Neural cell (in vitro differentiated cells): ENCODE measurements around the gene SH3PXD2A. TPM values are rescaled to one million over a fixed set of nuclear protein-coding genes. Genes with fewer than 3 reads are reported as not detected.

ENCODE experiments used
- H2AFZ ChIP-seq: fragments of 200-600, 300-800 bp; sonication (generic), shearing (Covaris generic); 2 replicates; pipeline ENCODE4 v1.6.0; 2014; ENCODE audit warnings: low read depth, mild to moderate bottlenecking, antibody characterized with exemption, low read length, moderate library complexity
- H3F3A ChIP-seq: fragments of 200-600 bp; shearing (Covaris generic); 2 replicates; pipeline ENCODE4 v1.6.1; 2016; ENCODE audit warnings: mild to moderate bottlenecking, moderate library complexity, mixed read lengths, antibody characterized with exemption, low read length; ENCODE audit not compliant: insufficient read depth, poor library complexity, severe bottlenecking
- H3K27ac ChIP-seq: fragments of 200-600, 300-800 bp; sonication (generic), shearing (Covaris generic); 2 replicates; pipeline ENCODE4 v1.5.1; 2014; ENCODE audit warnings: mild to moderate bottlenecking, low read length, moderate library complexity
- H3K27me3 ChIP-seq: fragments of 300-800, 200-600 bp; sonication (generic), shearing (Covaris generic); 2 replicates; pipeline ENCODE4 v1.6.0; 2014; ENCODE audit warnings: mild to moderate bottlenecking, low read depth, low read length, moderate library complexity; ENCODE audit not compliant: insufficient read depth
- H3K36me3 ChIP-seq: fragments of 300-800, 200-600 bp; sonication (generic), shearing (Covaris generic); 2 replicates; pipeline ENCODE4 v1.5.1; 2014; ENCODE audit warnings: mild to moderate bottlenecking, antibody characterized with exemption, low read length, moderate library complexity; ENCODE audit not compliant: insufficient read depth
- H3K4me2 ChIP-seq: fragments of 300-800, 200-600 bp; sonication (generic), shearing (Covaris generic); 2 replicates; pipeline ENCODE4 v1.6.0; 2014; ENCODE audit warnings: mild to moderate bottlenecking, low read length
- H3K4me3 ChIP-seq: fragments of 300-800, 200-600 bp; sonication (generic), shearing (Covaris generic); 2 replicates; pipeline ENCODE4 v1.5.1; 2014; ENCODE audit warnings: mild to moderate bottlenecking, low read length, moderate library complexity
- H3K79me2 ChIP-seq: fragments of 200-600 bp; shearing (Covaris generic); replicated peaks from 2 replicates; pipeline ENCODE4 v1.6.0; 2014; ENCODE audit warnings: mild to moderate bottlenecking, low read length, moderate library complexity; ENCODE audit not compliant: insufficient read depth
- H3K9ac ChIP-seq: fragments of 300-800, 200-600 bp; sonication (generic), shearing (Covaris generic); 2 replicates; pipeline ENCODE4 v1.6.1; 2016; ENCODE audit warnings: mild to moderate bottlenecking, low read length, mixed read lengths
- H3K9me2 ChIP-seq: fragments of 200-600 bp; shearing (Covaris generic); 2 replicates; pipeline ENCODE4 v1.6.1; 2016; ENCODE audit warnings: mild to moderate bottlenecking, low read length, mixed read lengths; ENCODE audit not compliant: insufficient read depth
- H3K9me3 ChIP-seq: fragments of 200-600, 300-800 bp; sonication (generic), shearing (Covaris generic); 2 replicates; pipeline ENCODE4 v1.6.1; 2016; ENCODE audit warnings: mild to moderate bottlenecking, mixed run types, low read length, moderate library complexity, mixed read lengths
- H4K20me1 ChIP-seq: fragments of 200-600 bp; shearing (Covaris generic); 2 replicates; pipeline ENCODE4 v1.6.1; 2016; ENCODE audit warnings: mild to moderate bottlenecking, mixed run types; ENCODE audit not compliant: insufficient read depth
- CTCF ChIP-seq: fragments of 450-650 bp; IDR thresholded peaks from 2 replicates; pipeline ENCODE4 v1.5.1; 2014; ENCODE audit warnings: antibody characterized with exemption, mild to moderate bottlenecking, moderate library complexity; ENCODE audit not compliant: poor library complexity, severe bottlenecking
- EP300 ChIP-seq: fragments of 450-650 bp; conservative IDR thresholded peaks from 2 replicates; pipeline ENCODE4 v1.6.1; 2014; ENCODE audit warnings: antibody characterized with exemption, mild to moderate bottlenecking, moderate library complexity; ENCODE audit not compliant: poor library complexity, severe bottlenecking
- EZH2 ChIP-seq: fragments of 200-600, 300-800 bp; shearing (Covaris generic), sonication (generic); IDR thresholded peaks from 2 replicates; pipeline ENCODE4 v1.6.1; 2014; ENCODE audit warnings: antibody characterized with exemption, low read length, borderline replicate concordance, mild to moderate bottlenecking; ENCODE audit not compliant: insufficient read depth, poor library complexity, severe bottlenecking
- MXI1 ChIP-seq: fragments of 450-650 bp; conservative IDR thresholded peaks from 2 replicates; pipeline ENCODE4 v1.6.1; 2014; ENCODE audit warnings: antibody characterized with exemption, mild to moderate bottlenecking; ENCODE audit not compliant: poor library complexity, severe bottlenecking
- POLR2AphosphoS5 ChIP-seq: IDR thresholded peaks from 2 replicates; pipeline ENCODE4 v1.6.1; 2012
- RAD21 ChIP-seq: fragments of 450-650 bp; conservative IDR thresholded peaks from 2 replicates; pipeline ENCODE4 v1.6.1; 2014; ENCODE audit warnings: antibody characterized with exemption, mild to moderate bottlenecking, moderate library complexity
- REST ChIP-seq: IDR thresholded peaks from 2 replicates; pipeline ENCODE4 v1.6.1; 2012; ENCODE audit warnings: borderline replicate concordance
- SMC3 ChIP-seq: fragments of 450-650 bp; conservative IDR thresholded peaks from 2 replicates; pipeline ENCODE4 v1.6.1; 2014; ENCODE audit warnings: antibody characterized with exemption, mild to moderate bottlenecking, moderate library complexity; ENCODE audit not compliant: poor library complexity
- TAF1 ChIP-seq: IDR thresholded peaks from 2 replicates; pipeline ENCODE4 v1.6.1; 2012; ENCODE audit warnings: low read depth
- polyA plus RNA-seq: library from polyadenylated mRNA; depleted of rRNA; stranded (reverse); fragments of >200 nt; gene quantifications from 2 replicates; pipeline ENCODE4 v1.2.3, GENCODE V29; 2014

Gene SH3PXD2A
- polyA plus RNA-seq, 1 donor from 2014 or later, result 5.2 TPM

GRCh38 chr10:103854265-103854685 is 1.1 kb downstream of the SH3PXD2A start:
- TF ChIP-seq REST, result no peak
- peak; percentile 15 for TF ChIP-seq CTCF
- TF ChIP-seq TAF1, result no peak
- no peak for TF ChIP-seq EZH2
- no peak for TF ChIP-seq EP300
- TF ChIP-seq POLR2AphosphoS5, result no peak
- no peak for TF ChIP-seq MXI1
- TF ChIP-seq RAD21, result no peak
- TF ChIP-seq SMC3, result peak; percentile 18
- Histone ChIP-seq H3K9me3 (no peaks in the 10 kb centered on the region), H4K20me1 (no peaks in the 10 kb centered on the region), H2AFZ (peak overlapping the region; percentile 46), H3F3A (no peaks in the 10 kb centered on the region), H3K9ac (peak overlapping the region; percentile 80), H3K79me2 (peaks cover 14% of the 10 kb centered on the region), H3K4me2 (peak overlapping the region; percentile 81), H3K27ac (peak overlapping the region; percentile 68), H3K4me3 (peak overlapping the region; percentile 92), H3K9me2 (no peaks in the 10 kb centered on the region), H3K27me3 (no peaks in the 10 kb centered on the region), H3K36me3 (no peaks in the 10 kb centered on the region)

- no peak for TF ChIP-seq REST
- no peak for TF ChIP-seq EP300
- Histone ChIP-seq H3K27me3 (no peaks in the 10 kb centered on the region), H3K27ac (peak overlapping the region; percentile 68), H3K79me2 (peaks cover 14% of the 10 kb centered on the region), H4K20me1 (no peaks in the 10 kb centered on the region), H3K9me2 (no peaks in the 10 kb centered on the region), H3K9ac (peak overlapping the region; percentile 80), H3K4me3 (peak overlapping the region; percentile 92), H3K9me3 (no peaks in the 10 kb centered on the region), H3K4me2 (peak overlapping the region; percentile 81), H3F3A (no peaks in the 10 kb centered on the region), H3K36me3 (no peaks in the 10 kb centered on the region), H2AFZ (no peak overlapping the region)
Observed at GRCh38 chr10:103853428-103854264, 1.7 kb downstream of the SH3PXD2A start.
